HG02763 (cell line): ENCODE results near the gene LMOD3.

Experiments
- ATAC-seq: cut with Tn5 transposase; IDR thresholded peaks from one replicate; pipeline ENCODE4 v1.9.1; 2021; ENCODE audit warnings: mild to moderate bottlenecking, moderate library complexity; ENCODE audit not compliant: unreplicated experiment

The LMOD3 gene

DNA sequence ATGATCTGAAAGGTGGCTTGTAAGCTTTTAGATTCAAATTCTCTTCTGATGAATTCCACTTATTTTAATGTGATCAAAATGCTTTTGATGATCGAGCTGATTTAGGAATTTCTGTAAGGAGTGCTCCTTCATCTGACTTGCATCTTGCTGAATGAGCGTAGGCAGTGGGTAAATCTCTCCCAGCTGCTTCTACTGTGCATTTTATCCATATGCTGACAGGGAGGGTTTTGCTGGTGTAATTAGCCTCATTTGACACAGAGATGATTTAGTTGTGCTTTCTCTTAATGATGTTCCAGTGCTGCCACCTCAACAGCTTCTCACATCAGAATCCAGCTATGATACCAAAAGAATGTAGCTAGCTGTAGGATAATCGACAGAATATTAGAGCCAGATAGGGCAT lies 3.8 kb upstream of the LMOD3 start:
- no peak for ATAC-seq

DNA sequence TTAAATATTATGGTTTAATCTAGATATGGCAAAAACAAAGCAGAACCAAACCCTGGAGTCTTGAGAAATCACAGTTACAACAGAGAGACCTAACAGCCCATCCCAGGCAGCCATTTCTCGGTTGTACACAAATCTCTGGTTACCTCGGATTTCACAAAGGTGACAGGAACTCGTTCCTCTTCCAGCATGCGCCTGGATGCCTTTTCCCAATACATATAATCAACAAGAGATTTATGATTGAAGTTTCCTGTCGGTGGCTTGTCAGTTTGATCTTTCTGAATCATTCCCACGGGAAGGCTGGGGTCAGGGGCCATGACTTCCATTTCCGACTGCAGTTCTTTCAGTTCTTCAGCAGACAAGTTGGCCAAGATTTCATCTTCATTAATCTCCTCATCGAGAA lies 445 bp downstream of the LMOD3 start:
- ATAC-seq = no peak

DNA sequence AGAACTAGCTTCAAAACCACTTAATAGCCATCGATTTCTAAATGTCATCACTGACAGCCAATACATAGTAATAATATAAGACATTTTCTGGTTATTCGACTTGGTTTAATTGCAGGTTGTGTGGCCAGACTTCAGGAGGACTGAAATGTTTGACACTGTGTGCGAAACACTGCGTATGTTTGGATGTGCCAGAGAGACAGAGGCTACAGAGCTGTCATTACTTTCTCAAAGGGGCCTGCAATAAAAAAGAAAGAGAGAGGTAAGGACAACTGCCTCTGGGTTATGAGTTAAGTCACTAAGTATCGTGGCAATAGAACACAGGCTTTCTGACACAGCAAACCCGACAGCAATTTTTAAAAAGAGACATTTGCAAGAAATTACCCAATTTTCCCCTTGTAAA lies 882 bp downstream of the LMOD3 start:
- no peak for ATAC-seq

DNA sequence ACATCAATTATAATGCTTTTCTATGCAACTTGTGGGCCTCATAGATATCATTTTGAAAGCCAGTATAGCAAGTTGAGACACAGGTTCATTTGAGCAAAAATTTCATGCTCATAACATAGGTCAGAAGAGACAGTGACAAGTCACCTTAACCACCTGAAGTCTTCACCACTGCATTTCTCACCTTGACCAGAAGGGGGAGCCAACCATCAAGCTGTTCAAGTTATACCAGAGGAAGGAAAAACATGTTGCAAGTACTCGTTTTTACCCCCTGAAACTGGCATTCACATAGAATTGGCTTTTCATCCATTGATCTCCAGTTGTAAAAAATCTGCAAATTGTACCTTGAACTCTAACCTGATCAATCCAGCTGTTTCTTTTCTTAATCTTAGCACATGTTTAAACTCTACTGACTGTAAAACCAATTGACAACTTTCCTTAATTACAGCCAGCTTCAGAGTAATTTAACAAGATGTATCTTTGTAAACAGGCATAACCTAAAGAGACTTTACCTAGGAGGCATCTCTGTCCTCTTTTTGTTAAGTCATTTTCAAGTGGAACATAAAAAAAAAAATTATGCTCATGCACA lies 1.4 kb downstream of the LMOD3 start:
- peak; percentile 58 for ATAC-seq

DNA sequence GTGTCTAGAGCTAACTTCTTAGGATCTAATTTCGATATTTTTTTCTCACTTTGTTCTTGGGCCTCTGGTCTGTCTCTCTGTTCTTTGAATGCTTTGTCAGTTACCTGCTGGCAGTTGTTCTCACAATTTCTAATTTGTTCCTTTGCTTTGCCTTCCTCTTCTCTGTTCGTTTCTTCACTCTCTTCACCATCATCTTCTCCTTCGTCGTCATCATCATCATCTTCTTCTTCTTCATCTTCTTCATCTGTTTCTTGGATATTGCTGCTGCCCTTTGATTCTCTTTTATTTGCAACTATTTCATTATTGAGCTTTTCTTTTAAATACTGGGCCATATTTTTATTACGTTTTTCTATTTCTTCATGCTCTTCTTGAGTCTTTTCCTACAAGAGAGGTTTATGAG lies 2.7 kb downstream of the LMOD3 start:
- ATAC-seq = no peak

DNA sequence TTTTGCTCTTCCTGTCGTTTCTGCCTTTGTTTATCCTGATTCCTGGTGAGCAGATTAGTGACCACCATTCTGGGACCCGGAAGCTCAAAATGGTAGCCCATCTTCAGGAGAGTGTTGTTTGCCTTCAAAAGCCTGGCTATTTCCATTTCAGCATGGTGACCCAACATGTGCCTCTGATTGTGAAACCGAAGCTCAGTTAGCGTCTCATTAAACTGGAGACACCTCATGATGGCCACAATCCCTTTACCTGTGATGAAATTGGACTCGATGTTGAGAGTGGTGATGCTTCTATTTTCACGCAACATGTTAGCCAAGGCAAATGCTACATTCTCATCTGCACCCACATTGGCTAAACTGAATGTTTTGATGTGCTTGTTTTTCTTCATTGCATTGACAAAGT lies 3.3 kb downstream of the LMOD3 start:
- no peak for ATAC-seq

DNA sequence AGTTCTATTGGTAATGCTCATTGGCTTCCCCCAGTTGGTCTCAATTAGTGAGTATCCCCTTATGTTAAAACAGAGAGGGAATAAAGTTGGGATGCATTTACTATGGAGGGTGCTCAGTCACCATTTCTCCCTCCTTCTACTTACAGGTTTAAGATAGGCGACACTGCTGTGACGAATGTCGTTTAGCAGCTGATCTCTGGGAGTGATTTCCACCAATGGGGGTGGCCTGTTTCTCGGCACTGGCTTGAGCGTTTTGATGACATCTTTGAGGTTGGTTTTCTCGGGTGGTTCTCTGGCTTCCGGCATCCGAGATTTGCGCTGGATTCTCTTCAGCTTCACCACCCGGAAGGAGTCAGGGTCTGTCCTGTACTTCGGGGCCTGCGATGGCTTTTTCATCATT lies 3.8 kb downstream of the LMOD3 start:
- ATAC-seq = no peak

DNA sequence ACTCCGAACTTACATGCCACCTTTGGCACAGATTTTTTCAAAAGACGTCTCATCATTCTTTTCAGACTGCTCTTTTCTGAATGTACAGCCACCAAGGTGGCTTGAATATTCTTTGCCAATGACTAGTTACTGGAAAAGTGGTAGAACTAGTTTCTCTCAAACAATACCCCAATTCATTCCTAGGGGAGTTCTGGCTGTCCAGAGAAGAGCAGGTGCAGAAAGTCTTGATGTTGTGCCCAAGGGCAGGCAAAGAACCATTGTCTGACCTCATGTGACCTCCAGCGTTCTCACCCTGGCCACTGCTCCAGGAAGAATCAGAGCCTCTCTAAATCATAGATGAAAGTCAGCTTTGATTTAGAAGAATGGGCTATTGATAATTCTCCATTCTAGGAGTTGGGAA lies 5.5 kb downstream of the LMOD3 start:
- no peak for ATAC-seq

DNA sequence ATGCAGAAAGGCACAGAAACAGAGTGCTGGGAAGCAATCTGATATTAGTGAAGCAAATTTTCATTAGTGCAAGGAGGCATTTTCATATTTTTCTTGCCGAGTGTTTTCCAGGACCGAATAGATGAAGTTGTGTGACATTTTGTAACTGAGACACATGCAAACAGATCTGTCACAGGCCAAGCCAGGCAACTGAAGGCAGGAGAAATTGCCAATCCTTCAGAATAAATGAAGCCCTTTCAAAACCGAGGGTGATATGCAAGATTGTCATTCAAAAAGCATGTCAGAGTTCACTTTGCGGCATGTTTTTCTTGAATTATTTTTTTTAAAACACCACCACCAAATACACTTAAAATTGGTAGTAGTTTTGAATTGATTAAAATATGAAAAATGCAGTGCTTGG lies 6.2 kb downstream of the LMOD3 start:
- no peak for ATAC-seq

DNA sequence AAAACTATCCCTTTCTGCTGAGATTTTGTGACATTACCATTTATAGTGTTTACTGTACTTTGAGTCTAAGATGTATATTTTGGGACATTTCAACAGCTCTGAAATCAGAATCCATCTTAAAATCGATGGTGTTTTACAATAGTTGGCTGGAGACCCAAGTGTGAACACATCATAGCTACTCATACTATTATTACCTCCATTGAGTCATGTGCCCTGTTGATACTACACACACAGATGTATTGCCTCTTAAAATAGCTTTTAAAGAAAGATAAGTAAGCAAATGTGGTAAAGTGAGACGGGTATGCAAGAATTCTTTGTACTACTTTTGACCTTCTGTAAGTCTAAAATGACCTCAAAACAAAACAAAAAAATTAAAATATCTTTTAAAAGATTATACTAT lies 6.7 kb downstream of the LMOD3 start:
- no peak for ATAC-seq

DNA sequence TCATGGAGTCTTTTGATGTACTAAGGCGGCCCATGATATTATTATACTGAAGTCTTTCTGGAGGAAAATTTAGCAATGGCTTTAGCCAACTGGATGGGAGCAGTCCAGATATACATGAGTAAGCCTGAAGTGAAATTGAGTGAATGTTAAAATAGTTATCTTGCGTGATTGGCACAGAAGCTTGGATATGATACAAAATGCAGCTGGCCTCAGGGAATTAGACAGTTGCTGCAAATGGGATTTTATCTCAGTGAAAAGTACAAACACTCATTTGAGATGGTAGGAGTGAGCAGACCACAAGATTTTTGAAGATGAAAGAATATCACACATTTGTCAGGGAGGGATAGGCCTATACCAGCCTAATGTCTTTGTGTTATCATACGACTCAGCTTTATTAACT lies 8.9 kb downstream of the LMOD3 start:
- no peak for ATAC-seq

DNA sequence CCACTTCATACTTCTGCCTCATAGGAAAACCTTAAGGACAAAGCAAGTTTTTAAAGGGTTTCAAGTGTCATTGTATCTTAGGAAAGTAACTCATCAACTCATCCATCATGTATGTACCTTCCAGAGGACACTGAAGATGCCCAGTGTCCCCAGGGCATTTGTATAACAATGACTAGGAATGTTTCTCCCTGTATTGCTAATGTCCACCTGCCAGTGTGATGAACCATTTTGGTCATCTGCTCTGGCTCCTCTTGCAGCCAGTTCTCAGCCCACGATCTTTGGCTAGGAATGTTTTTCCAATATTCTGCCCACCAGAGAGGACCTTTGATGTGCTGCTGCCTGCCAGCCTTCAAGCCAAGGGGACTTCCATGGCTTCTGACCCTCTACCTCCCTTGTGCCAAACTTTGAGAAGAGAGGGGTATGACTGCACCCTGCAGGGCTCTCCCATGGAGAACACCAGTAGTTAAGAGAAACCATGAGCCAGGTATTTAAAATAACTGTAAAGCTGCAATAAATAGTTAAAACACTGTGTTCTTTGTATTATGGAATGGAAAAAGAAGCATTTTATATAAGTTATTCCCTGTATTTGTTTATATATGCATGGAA lies 11.4 kb downstream of the LMOD3 start:
- ATAC-seq = no peak

DNA sequence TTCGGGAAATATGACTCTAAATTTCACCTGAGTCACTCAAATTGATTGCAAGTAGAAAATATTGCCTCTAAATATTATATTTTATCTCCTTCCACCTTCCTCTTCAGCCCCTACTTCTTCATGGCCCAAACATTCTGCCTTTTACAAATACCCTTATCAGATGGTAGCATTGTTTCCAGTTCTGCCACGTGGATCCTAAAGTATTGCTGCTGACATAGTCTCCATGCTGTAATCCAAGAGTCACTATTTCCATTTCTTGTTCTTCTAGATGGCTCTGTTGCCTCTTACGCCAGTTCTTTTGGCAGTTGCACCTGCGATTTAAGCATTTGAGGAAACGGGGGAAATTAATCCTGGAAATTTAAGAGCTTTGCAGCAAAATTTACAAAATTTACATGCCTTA lies 13.6 kb downstream of the LMOD3 start:
- ATAC-seq = no peak

DNA sequence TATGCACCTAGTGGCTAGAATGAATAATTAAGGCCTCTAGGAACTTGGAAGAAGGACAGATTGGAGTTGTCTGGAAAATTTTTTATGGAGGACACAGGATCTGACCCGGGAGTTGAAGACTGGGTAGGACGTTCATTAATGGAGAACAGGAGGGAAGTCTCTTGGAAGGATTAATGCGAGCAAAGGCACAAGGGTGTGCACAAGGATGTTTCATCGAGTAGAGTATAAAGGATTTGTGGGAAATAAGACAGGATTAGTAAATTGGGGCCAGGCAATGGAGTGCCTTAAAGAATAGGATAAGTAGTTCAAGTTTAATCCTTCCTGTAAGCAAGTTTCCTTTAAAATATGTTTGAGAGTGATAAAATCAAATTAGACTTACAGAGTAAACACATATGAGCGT lies 14.6 kb downstream of the LMOD3 start:
- no peak for ATAC-seq

DNA sequence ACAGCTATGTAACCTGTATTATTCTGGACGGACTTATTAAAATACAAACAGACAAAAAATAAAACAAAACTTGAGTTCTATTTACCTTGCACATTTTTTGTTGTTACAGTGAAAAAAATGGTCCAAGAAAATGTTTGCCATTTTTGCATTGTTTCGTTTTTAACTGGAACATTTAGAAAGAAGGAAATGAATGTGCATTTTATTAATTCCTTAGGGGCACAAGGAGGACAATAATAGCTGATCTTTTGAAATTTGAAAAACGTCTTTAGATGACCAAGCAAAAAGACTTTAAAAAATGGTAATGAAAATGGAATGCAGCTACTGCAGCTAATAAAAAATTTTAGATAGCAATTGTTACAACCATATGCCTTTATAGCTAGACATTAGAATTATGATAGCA lies 17.1 kb downstream of the LMOD3 start:
- no peak for ATAC-seq

DNA sequence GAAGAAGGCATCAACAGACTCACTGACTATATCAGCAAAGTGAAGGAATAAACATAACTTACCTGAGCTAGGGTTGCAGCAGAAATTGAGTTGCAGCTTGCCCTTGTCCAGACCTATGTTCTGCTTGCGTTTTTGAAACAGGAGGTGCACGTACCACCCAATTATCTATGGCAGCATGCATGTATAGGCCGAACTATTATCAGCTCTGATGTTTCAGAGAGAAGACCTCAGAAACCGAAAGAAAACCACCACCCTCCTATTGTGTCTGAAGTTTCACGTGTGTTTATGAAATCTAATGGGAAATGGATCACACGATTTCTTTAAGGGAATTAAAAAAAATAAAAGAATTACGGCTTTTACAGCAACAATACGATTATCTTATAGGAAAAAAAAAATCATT lies 17.8 kb downstream of the LMOD3 start:
- no peak for ATAC-seq

DNA sequence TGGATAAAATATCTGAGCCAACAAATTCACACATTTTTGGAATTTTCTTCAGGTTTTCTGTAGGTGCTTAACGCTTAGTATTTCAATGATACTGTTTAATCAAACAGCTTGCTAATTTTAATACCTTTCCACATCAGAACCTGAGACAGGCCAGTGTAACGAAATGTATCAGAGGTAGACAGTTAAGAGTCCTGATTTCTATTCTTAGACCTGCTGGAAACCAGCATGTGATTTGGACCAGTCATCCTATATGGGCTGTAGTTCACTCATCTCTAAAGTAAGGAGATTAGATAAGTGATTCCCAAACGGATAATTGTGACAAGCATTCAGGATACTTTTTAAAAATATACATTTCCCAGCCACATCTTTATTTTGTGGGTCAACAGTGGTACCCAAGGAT lies 19.3 kb downstream of the LMOD3 start:
- no peak for ATAC-seq

DNA sequence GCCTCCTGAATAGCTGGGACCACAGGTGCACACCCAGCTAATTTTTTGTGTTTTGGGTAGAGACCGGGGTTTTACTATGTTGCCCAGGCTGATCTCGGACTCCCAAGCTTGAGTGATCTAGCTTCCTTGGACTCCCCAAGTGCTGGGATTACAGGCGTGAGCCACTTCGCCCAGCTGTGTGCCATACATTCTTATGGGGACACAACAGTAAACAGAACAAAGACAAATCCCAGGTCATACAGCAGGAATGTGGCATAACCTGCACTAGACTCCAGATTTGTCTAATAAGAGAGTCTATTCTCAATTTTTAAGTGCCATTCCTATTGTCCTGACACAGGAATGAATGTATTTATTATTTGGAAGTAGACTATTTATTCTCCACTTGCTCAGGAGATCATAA lies 20.0 kb downstream of the LMOD3 start:
- no peak for ATAC-seq

DNA sequence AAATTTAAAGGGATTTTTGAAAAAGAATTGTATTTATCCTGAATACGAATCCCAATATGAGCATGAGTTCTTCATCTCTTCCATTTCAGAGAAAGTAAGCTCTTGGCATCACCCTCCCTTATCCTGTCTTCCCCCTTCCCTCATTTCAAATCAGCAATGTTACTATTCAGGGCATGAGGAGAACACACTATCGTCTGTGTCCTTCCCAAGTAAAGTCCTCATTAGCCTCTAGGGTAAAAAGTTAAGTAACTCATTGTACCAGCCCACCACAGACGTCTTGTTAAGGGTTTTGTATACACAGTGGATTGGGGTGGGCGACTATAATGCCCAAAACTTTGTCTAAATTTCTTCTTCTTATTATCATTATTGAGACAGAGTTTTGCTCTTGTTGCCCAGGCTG lies 22.8 kb downstream of the LMOD3 start:
- no peak for ATAC-seq

DNA sequence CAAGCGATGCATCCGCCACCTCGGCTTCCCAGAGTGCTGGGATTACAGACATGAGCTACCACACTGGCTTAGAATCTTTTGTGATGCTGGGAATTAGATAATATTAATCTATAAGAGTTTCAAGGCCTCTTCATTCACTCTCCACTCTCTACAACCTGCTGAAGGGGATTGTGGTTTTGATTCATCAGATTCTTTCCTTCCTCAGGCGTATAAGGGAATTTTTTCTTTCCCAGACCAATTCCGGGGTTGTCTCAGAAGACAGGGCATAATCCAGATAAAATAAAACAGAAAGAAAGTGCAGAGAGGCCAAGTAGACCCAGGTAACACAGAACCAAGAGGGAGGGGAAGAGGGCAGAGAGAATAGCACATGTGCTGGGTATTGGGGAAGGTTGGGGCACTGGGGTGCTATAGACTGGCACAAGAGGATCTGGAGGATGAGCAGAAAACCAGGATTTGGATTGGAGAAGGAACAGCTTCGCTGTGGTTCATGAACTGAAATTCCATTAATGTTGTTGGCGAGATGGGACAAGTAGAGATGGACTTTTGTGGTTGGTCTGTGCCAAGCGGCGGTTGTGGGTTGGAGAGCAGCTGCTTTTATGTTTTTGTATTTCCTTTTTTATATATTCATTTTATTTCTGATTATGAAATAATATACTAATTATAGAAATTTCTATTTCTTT lies 24.8 kb downstream of the LMOD3 start:
- ATAC-seq = no peak

DNA sequence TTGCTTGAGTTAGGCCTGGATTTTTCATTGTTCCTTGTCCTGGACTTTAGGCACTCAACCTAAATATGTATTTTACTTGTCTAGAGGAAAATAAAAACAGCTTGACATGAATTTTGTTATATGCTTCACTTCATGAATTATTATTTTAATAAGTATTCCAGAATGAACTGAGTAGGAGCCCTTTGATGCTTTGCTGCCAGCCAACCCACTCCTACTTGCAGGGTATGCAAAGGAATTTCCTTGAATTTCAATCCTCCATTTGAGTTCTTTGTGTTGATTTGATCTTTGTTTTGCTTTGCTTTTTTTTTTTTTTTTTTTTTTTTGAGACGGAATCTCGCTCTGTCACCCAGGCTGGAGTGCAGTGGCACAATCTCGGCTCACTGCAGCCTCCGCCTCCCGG lies 26.1 kb downstream of the LMOD3 start:
- ATAC-seq = no peak

DNA sequence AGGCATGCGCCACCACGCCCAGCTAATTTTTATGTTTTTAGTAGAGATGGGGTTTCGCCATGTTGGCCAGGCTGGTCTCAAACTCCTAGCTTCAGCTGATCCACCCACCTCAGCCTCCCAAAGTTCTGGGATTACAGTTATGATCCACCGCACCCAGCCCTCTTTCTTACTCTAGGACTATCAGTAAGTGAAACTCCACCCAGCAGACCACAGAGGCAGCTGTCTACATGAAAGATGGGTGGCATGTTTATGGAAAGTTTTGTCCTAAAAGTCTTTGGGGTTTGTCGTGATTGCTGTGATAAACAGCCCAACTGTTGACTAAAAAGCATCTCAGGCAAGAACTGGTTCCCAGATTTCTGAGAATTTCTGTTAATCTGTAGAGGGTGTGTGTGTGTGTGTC lies 26.8 kb downstream of the LMOD3 start:
- no peak for ATAC-seq
